B cell (primary cell): Measurements from ENCODE around the gene CPED1. TPM values are rescaled to one million over a fixed set of nuclear protein-coding genes. Genes with fewer than 3 reads are reported as not detected.

ENCODE experiments used
- ATAC-seq: fragments of 200-7000 bp; cut with Tn5 transposase; one replicate; pipeline ENCODE4 v1.10.0; 2021; ENCODE audit warnings: low read depth, mild to moderate bottlenecking, moderate number of reproducible peaks, moderate library complexity
- CTCF ChIA-PET: fragments of 350-600 bp; sonication (Branson Sonifier 250); formaldehyde crosslinking; loops from one replicate; lab custom pipeline; 2021; ENCODE audit warnings: antibody characterized with exemption, inconsistent platforms; lab: Charles Lee
- POLR2A ChIA-PET: fragments of 350-600 bp; sonication (Branson Sonifier 250); formaldehyde crosslinking; loops from one replicate; lab custom pipeline; 2021; ENCODE audit warnings: antibody characterized with exemption; lab: Charles Lee
- DNase-seq: peaks from one replicate; pipeline ENCODE4 v3.0.0; 2013
- H2AFZ ChIP-seq: 2 replicates; pipeline ENCODE4 v1.6.1; 2012; ENCODE audit warnings: mild to moderate bottlenecking, low read depth, low read length; ENCODE audit not compliant: insufficient read depth, poor library complexity, severe bottlenecking
- H3K27ac ChIP-seq, 2 donors: 1 replicate in 1 of 2; 2 replicates in 1 of 2; pipeline ENCODE4 v1.5.1; 2012 to 2013; ENCODE audit warnings: low read length in 2 of 2, mild to moderate bottlenecking in 2 of 2, moderate library complexity in 1 of 2
- H3K27me3 ChIP-seq, 4 experiments: fragments of 200-600 bp in 1 of 4; sonication (generic) in 1 of 4; replicated peaks in 1 of 4; 1 replicate in 2 of 4; 2 replicates in 2 of 4; pipeline versions ENCODE4 v1.6.1 to v1.7.0; 2013 to 2016; ENCODE audit warnings: low read length in 3 of 4, mild to moderate bottlenecking in 2 of 4, mixed read lengths in 1 of 4, moderate library complexity in 1 of 4; ENCODE audit not compliant: insufficient read depth in 4 of 4, control insufficient read depth in 3 of 4; ENCODE audit errors: control extremely low read depth in 1 of 4
- H3K36me3 ChIP-seq, 2 experiments: replicated peaks in 1 of 2; 1 replicate in 1 of 2; 2 replicates in 1 of 2; pipeline versions ENCODE4 v1.6.1 to v1.7.1; 2013; ENCODE audit warnings: low read length in 1 of 2; ENCODE audit not compliant: insufficient read depth in 2 of 2, control insufficient read depth in 1 of 2; ENCODE audit errors: control extremely low read depth in 1 of 2, extremely low read depth in 1 of 2
- H3K4me1 ChIP-seq, 2 donors: fragments of 200-600 bp in 1 of 2; sonication (generic) in 1 of 2; 1 replicate in 1 of 2; 2 replicates in 1 of 2; pipeline versions ENCODE4 v1.5.1 to v1.6.1; 2013 to 2017; ENCODE audit warnings: low read length in 2 of 2; ENCODE audit not compliant: control insufficient read depth in 2 of 2, insufficient read depth in 2 of 2
- H3K4me2 ChIP-seq: replicated peaks from 2 replicates; pipeline ENCODE3; 2012; ENCODE audit warnings: mild to moderate bottlenecking, low read depth, low read length; ENCODE audit not compliant: poor library complexity, severe bottlenecking
- H3K4me3 ChIP-seq, 5 experiments: fragments of 200-600 bp in 1 of 5; sonication (generic) in 1 of 5; 1 replicate in 3 of 5; 2 replicates in 2 of 5; pipeline versions ENCODE4 v1.5.1 to v1.7.0; 2011 to 2016; ENCODE audit warnings: low read length in 4 of 5, mild to moderate bottlenecking in 4 of 5, low read depth in 2 of 5, control low read depth in 1 of 5, moderate library complexity in 1 of 5; ENCODE audit not compliant: insufficient read depth in 1 of 5; ENCODE audit errors: control extremely low read depth in 1 of 5, extremely low read depth in 1 of 5
- H3K79me2 ChIP-seq: fragments of 200-600 bp; sonication (generic); one replicate; pipeline ENCODE4 v1.6.0; 2016; ENCODE audit warnings: low read length; ENCODE audit not compliant: control insufficient read depth, insufficient read depth
- H3K9ac ChIP-seq: fragments of 200-600 bp; sonication (generic); 2 replicates; pipeline ENCODE4 v1.6.1; 2017; ENCODE audit warnings: mild to moderate bottlenecking, low read length, moderate library complexity
- H3K9me3 ChIP-seq, 3 donors: one replicate each; pipeline versions ENCODE4 v1.6.1 to v1.7.1; 2013; ENCODE audit warnings: low read length in 2 of 3; ENCODE audit not compliant: control insufficient read depth in 2 of 3, insufficient read depth in 1 of 3; ENCODE audit errors: control extremely low read depth in 1 of 3
- H4K20me1 ChIP-seq: 2 replicates; pipeline ENCODE4 v1.6.0; 2012; ENCODE audit warnings: mild to moderate bottlenecking, low read length; ENCODE audit not compliant: insufficient read depth, control insufficient read depth, poor library complexity, severe bottlenecking
- H3K27ac Mint-ChIP-seq: one replicate; pipeline ENCODE4 v1.8.0; 2021; ENCODE audit warnings: mixed read lengths
- H3K27me3 Mint-ChIP-seq: one replicate; pipeline ENCODE4 v1.8.0; 2021; ENCODE audit warnings: mixed read lengths
- H3K4me1 Mint-ChIP-seq: one replicate; pipeline ENCODE4 v1.8.0; 2021; ENCODE audit warnings: mixed read lengths
- H3K4me3 Mint-ChIP-seq: one replicate; pipeline ENCODE4 v1.8.0; 2021; ENCODE audit warnings: mixed read lengths
- H3K9me3 Mint-ChIP-seq: one replicate; pipeline ENCODE4 v1.8.0; 2022; ENCODE audit warnings: mixed read lengths; ENCODE audit not compliant: insufficient read depth
- EZH2 ChIP-seq: IDR thresholded peaks from 2 replicates; pipeline ENCODE4 v1.6.1; 2012; ENCODE audit warnings: borderline replicate concordance, low read depth, mild to moderate bottlenecking, moderate library complexity, low read length; ENCODE audit not compliant: insufficient read depth, poor library complexity, severe bottlenecking
- WGBS: methylation state at CpG from one replicate; pipeline ENCODE4 v1.1.5; 2013; ENCODE audit warnings: missing lambda C conversion rate; ENCODE audit not compliant: insufficient coverage; 5-methylcytosine and 5-hydroxymethylcytosine counted together
- intact Hi-C: fragments of 100-400 bp; cut with micrococcal nuclease; formaldehyde crosslinking; loops from one replicate; pipeline ENCODE4 v1.10.0; 2022
- polyA plus RNA-seq: library from polyadenylated mRNA; depleted of rRNA; stranded (reverse); fragments of >200 nt; gene quantifications from 2 replicates; pipeline ENCODE4 v1.2.3, GENCODE V29; 2012
- total RNA-seq, 2 donors: library from RNA; stranded (reverse); fragments of 120-200 nt in 1 of 2; gene quantifications; 1 replicate in 1 of 2; 2 replicates in 1 of 2; pipeline versions ENCODE4 v1.2.3 to v1.2.4, GENCODE V29; 2013 to 2022
- TF ChIP-seq, protein P1 (sequence below): fragments of 200-600 bp; IDR thresholded peaks from one replicate; pipeline ENCODE4 v1.8.0; 2022; ENCODE audit warnings: antibody characterized with exemption, mild to moderate bottlenecking

The CPED1 gene
- total and polyA plus RNA-seq, 2 donors (not counting 1 experiment from before 2014, with no cell fraction given) = 0.44 to 3.8 TPM

DNA sequence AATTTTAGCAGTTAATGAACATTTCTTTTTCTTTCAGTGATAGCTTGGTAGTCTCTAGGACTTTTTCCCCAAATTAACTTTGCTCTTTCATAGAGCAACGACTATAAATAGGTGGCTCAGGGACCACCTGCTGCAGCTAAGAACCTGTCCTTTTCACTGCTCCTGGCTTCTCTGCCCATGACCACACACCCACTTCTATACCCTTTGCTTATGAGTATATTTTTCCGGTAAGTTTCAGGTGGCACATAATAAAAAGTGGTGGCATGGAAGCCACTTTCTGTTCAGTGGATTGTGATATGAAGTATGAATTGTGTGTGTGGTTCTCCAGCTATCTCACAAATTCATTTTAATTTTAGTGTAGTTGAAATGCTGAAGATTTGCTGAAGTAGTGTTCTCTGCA, 36.7 kb upstream of the CPED1 start:
- Mint-ChIP-seq H3K27ac (no peak overlapping the region), H3K4me1 (peaks cover 20% of the 10 kb centered on the region), H3K4me3 (peak overlapping the region; percentile 99), H3K27me3 (peaks cover 3% of the 10 kb centered on the region), H3K9me3 (no peaks in the 10 kb centered on the region)
- no peak for ATAC-seq
- Histone ChIP-seq H3K9ac (peak overlapping the region; percentile 89), H3K36me3 (peaks cover 10 to 37% of the 10 kb centered on the region in 2 experiments), H3K4me1 (peaks cover 14 to 15% of the 10 kb centered on the region in 2 donors), H4K20me1 (peaks cover 14% of the 10 kb centered on the region), H2AFZ (no peak overlapping the region), H3K4me2 (peak overlapping the region; percentile 79), H3K79me2 (peaks cover 33% of the 10 kb centered on the region), H3K4me3 (peak overlapping the region in 1 of 5 experiments; percentile 81), H3K27ac (peak overlapping the region in 1 of 2 donors; percentile 96), H3K9me3 (no peaks in the 10 kb centered on the region), H3K27me3 (no peaks in the 10 kb centered on the region)
- TF ChIP-seq, protein P1, sequence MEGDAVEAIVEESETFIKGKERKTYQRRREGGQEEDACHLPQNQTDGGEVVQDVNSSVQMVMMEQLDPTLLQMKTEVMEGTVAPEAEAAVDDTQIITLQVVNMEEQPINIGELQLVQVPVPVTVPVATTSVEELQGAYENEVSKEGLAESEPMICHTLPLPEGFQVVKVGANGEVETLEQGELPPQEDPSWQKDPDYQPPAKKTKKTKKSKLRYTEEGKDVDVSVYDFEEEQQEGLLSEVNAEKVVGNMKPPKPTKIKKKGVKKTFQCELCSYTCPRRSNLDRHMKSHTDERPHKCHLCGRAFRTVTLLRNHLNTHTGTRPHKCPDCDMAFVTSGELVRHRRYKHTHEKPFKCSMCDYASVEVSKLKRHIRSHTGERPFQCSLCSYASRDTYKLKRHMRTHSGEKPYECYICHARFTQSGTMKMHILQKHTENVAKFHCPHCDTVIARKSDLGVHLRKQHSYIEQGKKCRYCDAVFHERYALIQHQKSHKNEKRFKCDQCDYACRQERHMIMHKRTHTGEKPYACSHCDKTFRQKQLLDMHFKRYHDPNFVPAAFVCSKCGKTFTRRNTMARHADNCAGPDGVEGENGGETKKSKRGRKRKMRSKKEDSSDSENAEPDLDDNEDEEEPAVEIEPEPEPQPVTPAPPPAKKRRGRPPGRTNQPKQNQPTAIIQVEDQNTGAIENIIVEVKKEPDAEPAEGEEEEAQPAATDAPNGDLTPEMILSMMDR = no peak
- TF ChIP-seq EZH2 = no peak
- WGBS = 40% methylated on average over 1 of the region's 2 CpGs
- ChIA-PET CTCF (interaction anchor here (1.8 kb wide), 1 partner anchor 35 kb away, joined by 8 read pairs; no protein-coding TSS in a partner anchor), POLR2A (no interaction called here)
- no peak for DNase-seq
- intact Hi-C loops = loop anchor here (1.0 to 5.0 kb wide), 4 partner anchors 36 to 444 kb away; partner anchors contain the start of genes CPED1 and FAM3C

DNA sequence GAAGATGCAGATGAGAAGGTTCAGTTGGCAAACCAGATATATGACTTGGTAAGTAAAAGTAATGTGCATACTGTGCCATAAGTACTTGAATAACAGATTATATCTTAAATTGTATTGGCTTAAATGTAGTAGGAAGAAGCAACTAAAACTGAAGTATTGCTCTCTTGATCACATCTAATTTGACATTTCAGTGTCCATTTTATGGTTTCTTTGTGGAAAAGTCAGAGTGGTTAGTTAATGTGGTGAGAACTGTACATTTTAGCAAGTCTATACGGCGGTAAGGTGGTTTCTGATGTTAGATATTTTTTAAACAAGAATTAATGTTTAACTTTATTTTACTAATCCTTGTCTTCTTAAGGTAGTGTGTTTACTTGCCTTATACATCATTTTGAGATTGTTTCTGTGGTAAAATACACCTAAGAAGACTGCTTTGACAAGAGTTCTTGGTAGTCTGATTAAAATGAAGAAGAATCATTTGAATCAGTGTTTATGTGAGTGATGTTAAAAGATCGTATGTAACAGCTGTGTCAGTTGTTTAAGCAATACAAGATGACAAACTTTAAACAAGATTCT, 32.8 kb upstream of the CPED1 start:
- Mint-ChIP-seq H3K27me3 (no peaks in the 10 kb centered on the region), H3K4me3 (no peak overlapping the region), H3K27ac (no peak overlapping the region), H3K4me1 (peaks cover 14% of the 10 kb centered on the region), H3K9me3 (no peaks in the 10 kb centered on the region)
- intact Hi-C loops = no loop called here
- DNase-seq (no peak), ATAC-seq (no peak)
- no peak overlapping the region for H2AFZ ChIP-seq
- ChIA-PET CTCF (no interaction called here), POLR2A (no interaction called here)
- TF ChIP-seq, protein P1 = no peak
- TF ChIP-seq EZH2 = no peak
- H3K4me3 ChIP-seq = no peak overlapping the region
- peaks cover 10 to 58% of the 10 kb centered on the region in 2 experiments for H3K36me3 ChIP-seq
- no peak overlapping the region for H3K27ac ChIP-seq
- peaks cover 8 to 10% of the 10 kb centered on the region in 2 donors for H3K4me1 ChIP-seq
- no peaks in the 10 kb centered on the region for H3K9me3 ChIP-seq
- no peak overlapping the region for H3K4me2 ChIP-seq
- H3K27me3 ChIP-seq = no peaks in the 10 kb centered on the region
- peaks cover 28% of the 10 kb centered on the region for H4K20me1 ChIP-seq
- peaks cover 50% of the 10 kb centered on the region for H3K79me2 ChIP-seq
- no peak overlapping the region for H3K9ac ChIP-seq
- WGBS = no CpG with 5 or more reads among the region's 3 CpGs
